Left renal cortex interstitium (tissue), 4 donors: ENCODE results near the gene RBM3. TPM values are rescaled to one million over a fixed set of nuclear protein-coding genes. Genes with fewer than 3 reads are reported as not detected.
A peak's percentile ranks its signal among the peaks of the same experiment; 100 is the strongest.

ENCODE experiments used
- DNase-seq, 4 donors: peaks; one replicate each; pipeline ENCODE4 v3.0.0-alpha.2; 2013; ENCODE audit warnings: low read depth in 4 of 4, low spot score in 2 of 4, missing footprints in 1 of 4
- polyA plus RNA-seq, 4 donors: library from polyadenylated mRNA; unstranded; fragments of 120-200 nt; gene quantifications; one replicate each; pipeline ENCODE4 v1.2.1, GENCODE V29; 2013; ENCODE audit not compliant: insufficient read length in 4 of 4

Gene RBM3
- polyA plus RNA-seq, 4 donors = 260 to 365 (median 314) TPM

- DNase-seq = no peak
Observed at GRCh38 chrX:48575642-48576041, 1.4 kb downstream of the RBM3 start.

GRCh38 chrX:48576108-48576507 lies 1.8 kb downstream of the RBM3 start:
- no peak for DNase-seq

GRCh38 chrX:48578661-48579128 lies 4.4 kb downstream of the RBM3 start:
- no peak for DNase-seq

GRCh38 chrX:48579259-48579658 lies 5.0 kb downstream of the RBM3 start:
- no peak for DNase-seq

GRCh38 chrX:48580662-48581061 lies 6.4 kb downstream of the RBM3 start:
- no peak for DNase-seq

DNA sequence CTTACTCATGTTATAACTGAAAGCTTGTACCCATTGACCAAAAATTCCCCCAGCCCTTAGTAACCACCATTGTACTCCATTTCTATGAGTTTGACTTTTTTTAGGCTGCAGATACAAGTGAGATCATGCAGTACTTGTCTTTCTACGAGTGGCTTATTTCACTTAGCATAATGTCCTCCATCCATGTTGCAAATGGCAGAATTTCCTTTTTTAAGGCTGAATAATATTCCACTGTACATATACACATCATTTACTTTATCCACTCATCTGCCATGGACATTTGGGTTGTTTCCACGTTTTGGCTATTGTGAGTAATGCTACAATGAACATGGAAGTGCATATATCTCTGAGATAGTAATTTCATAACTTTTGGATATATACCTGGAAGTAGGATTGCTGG lies 10.4 kb downstream of the RBM3 start:
- no peak for DNase-seq

GRCh38 chrX:48589482-48590162 lies 15.3 kb downstream of the RBM3 start:
- DNase-seq = no peak

DNA sequence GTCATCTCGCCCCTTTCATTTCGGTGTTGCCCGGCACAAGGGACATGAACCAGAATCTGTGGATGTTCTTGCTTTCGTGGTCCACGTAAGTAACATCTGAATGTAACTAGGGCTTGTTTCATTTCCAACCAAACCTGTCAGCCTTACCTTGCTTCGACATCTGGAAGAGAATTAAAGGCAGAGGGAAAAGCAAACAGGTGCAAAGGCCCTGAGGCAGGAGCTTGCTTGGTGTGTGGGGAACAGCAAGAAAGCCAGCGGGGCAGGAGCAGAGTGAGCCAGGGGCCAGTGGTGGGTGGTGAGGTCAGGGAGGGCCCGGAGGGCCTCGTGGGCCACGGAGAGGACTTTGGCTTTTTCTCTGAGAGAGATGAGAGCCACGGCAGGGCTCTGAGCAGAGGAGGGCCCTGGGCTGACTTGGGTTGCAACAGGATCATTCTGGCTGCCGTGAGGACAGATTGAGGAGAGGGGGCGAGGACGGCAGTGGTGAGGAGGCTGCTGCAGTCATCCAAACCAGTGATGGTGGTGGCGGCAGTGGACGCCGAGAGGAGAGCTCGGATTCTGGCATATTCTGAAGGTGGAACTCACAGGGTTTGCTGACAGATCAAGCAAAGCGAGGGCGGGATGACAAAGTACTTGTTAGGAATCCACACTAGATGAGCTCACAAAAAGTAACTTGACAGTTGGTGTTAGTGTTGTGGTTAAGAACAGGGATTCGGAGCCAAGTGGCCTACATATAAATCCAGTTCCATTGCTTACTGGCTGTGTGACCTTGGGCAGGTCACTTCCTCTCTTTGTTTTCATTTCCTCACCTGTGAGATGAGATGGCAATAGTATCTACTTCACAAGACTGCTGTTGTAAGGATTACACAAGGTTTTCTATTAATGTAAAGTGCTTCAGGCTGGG lies 16.2 kb downstream of the RBM3 start:
- DNase-seq = no peak

DNA sequence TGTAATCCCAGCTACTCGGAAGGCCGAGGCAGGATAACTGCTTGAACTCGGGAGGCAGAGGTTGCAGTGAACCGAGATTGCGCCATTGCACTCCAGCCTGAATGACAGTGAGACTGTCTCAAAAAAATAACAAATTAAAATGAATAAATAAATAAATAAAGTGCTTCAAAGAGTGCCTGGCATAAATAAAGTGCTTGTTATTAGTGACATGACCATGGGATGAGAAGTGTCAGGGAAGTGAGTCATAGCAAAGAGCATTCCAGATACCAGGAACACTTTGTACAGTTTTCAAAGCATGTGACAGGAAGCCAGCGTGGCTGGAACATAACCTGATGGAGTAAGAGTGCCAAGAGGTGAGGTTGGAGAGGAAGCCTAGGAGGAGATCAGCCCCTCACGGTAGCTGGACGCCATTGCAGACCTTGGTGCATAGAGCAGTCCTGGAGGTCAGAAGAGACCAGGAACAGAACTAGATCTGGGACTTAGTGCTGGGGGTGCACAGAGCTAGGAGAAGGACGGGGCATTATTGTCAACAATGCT lies 17.0 kb downstream of the RBM3 start:
- no peak for DNase-seq

DNA sequence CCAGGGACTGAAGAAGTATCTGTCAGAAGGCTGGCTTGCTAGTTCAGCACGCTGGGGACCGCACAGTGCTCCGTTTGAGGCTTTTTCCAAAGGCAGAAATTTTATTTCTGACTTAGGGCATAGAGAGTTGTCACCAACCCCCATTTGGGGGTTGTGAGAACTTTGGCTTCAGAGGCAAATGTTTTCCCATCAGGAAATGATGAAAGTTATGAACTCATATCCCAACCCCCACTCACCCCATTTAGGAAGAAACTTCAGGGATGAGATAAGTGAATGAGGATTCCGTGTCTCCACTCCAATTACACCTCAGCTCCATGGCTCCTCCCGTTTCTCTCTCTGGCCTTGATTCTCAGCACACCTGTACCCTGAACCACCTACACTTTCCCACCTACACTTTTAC lies 18.7 kb downstream of the RBM3 start:
- no peak for DNase-seq

DNA sequence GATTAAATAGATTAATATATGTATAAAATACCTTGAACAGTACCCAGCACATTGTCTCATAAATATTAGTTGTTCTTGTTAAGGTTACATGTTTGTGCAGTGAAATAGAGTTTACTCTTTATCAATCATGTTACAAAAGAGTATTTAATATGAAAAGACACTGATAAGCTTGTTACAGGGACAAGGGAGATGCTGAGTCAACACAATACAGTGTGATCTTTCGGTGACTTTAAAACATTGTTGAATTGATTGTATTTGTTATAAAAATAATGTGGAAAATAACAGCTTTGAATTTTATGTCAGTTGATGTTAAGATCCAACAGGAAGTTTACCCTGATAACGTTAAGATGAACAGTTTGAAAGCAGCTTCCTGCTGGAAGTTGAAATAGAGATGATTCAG lies 21.6 kb downstream of the RBM3 start:
- no peak for DNase-seq

GRCh38 chrX:48597353-48598264 lies 23.3 kb downstream of the RBM3 start, which contains the start of gene WDR13:
Gene WDR13 (plus strand): TSS chrX:48597492. CDS start chrX:48597997, 505 bp downstream.
- peak; percentile 76 to 82 (median 79) for DNase-seq

GRCh38 chrX:48598614-48599013 lies 24.3 kb downstream of the RBM3 start:
- no peak for DNase-seq

- DNase-seq = no peak
Observed at GRCh38 chrX:48599341-48599740, 25.1 kb downstream of the RBM3 start.

- DNase-seq = no peak
Observed at GRCh38 chrX:48600226-48600625, 25.9 kb downstream of the RBM3 start.

- DNase-seq = no peak
Observed at GRCh38 chrX:48601741-48602394, 27.6 kb downstream of the RBM3 start.

GRCh38 chrX:48604701-48605100 lies 30.4 kb downstream of the RBM3 start:
- DNase-seq = no peak

DNA sequence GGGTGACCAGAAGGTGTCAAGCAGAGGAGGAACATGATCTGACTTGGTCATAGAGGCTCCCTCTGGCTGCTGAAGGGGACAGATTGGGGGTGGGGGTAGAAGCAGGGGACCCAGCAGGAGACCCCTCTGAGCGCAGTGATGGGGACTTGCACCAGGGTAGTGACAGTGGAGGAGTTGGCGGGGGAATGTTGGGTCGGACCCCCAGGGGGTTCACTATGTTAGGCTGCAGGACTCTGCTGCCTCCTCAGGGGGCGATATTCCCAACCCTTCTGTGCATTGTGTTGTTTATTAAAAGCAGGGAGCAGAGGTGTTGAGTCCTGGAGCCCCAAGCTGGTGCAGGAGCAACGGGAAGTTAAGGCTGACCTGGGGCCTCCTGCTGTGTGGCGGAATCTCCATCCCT lies 31.8 kb downstream of the RBM3 start:
- no peak for DNase-seq

DNA sequence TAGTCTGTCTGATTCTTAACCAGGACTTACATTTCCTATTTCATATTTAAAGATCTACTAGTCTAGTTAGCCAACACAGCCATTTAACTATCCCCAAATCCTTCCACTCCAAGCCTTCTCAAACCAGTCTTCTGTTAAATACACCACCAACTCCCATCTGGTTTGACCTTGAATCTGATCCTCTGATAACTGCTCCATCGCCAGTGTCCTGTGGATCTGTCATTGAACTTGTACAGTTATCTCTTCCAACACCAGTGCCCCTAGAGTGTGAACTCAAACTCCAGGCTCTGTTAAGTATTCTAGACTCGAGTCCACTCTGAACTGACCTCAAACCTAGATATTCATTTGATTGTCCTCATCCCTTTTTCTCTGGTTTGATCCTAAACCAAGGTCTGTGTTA lies 37.4 kb downstream of the RBM3 start:
- DNase-seq = no peak
